Activated CD8-positive, alpha-beta memory T cell treated with anti-CD3 and anti-CD28 coated beads for 48 hours (primary cell): ENCODE data around the gene EMSY.

ENCODE experiments used
- DNase-seq, 3 experiments: peaks; one replicate each; pipeline ENCODE4 v3.0.0-alpha.2; 2020; ENCODE audit warnings: low read depth in 2 of 3, low spot score in 2 of 3

EMSY gene

GRCh38 chr11:76456571-76456970, 11.8 kb downstream of the EMSY start:
- no peak for DNase-seq

GRCh38 chr11:76459299-76459698, 14.5 kb downstream of the EMSY start:
- no peak for DNase-seq

GRCh38 chr11:76459846-76460245, 15.0 kb downstream of the EMSY start:
- no peak for DNase-seq

- DNase-seq = no peak
Observed at GRCh38 chr11:76462317-76462716, 17.5 kb downstream of the EMSY start.

- DNase-seq = no peak
Observed at GRCh38 chr11:76465701-76466100, 20.9 kb downstream of the EMSY start.

GRCh38 chr11:76466666-76467065, 21.8 kb downstream of the EMSY start:
- no peak for DNase-seq

GRCh38 chr11:76469141-76469540, 24.3 kb downstream of the EMSY start:
- DNase-seq = no peak

- no peak for DNase-seq
Observed at GRCh38 chr11:76471382-76471781, 26.6 kb downstream of the EMSY start.

- no peak for DNase-seq
Observed at GRCh38 chr11:76480241-76480640, 35.4 kb downstream of the EMSY start.

GRCh38 chr11:76491644-76492043, 46.8 kb downstream of the EMSY start:
- DNase-seq = no peak

GRCh38 chr11:76493040-76493439, 48.2 kb downstream of the EMSY start:
- DNase-seq = no peak

GRCh38 chr11:76493626-76494539, 49.1 kb downstream of the EMSY start:
- DNase-seq = no peak

GRCh38 chr11:76495019-76495418, 50.2 kb downstream of the EMSY start:
- no peak for DNase-seq

- no peak for DNase-seq
Observed at GRCh38 chr11:76496174-76496573, 51.4 kb downstream of the EMSY start.

- DNase-seq = no peak
Observed at GRCh38 chr11:76501526-76502202, 56.8 kb downstream of the EMSY start.

GRCh38 chr11:76506833-76507232, 62.0 kb downstream of the EMSY start:
- DNase-seq = no peak

- no peak for DNase-seq
Observed at GRCh38 chr11:76510060-76511047, 65.5 kb downstream of the EMSY start.

- DNase-seq = no peak
Observed at GRCh38 chr11:76512851-76513653, 68.2 kb downstream of the EMSY start.

- DNase-seq = no peak
Observed at GRCh38 chr11:76513654-76514034, 68.8 kb downstream of the EMSY start.

- DNase-seq = no peak
Observed at GRCh38 chr11:76515494-76515893, 70.7 kb downstream of the EMSY start.
